ENCODE measurements around the gene PUM1.
"Not testable (repeated sequence)": the region's sequence is repeated elsewhere in the genome, so short reads cannot be mapped to it uniquely, and the experiment has no call there.

The PUM1 gene

GRCh38 chr1:30966690-30967369 is 98.7 kb downstream of the PUM1 start:
- H3K27me3 Mint-ChIP-seq: no peaks in the 10 kb centered on the region
- peaks cover 88% of the 10 kb centered on the region for H3K36me3 Mint-ChIP-seq (ENCODE audit: low read depth)
- no peaks in the 10 kb centered on the region for H3K9me3 Mint-ChIP-seq
- no peak overlapping the region for H3K27ac Mint-ChIP-seq
- no peaks in the 10 kb centered on the region for H3K4me1 Mint-ChIP-seq (ENCODE audit: low read depth)
- H3K4me3 Mint-ChIP-seq: no peak overlapping the region
- intact Hi-C loops (cut with micrococcal nuclease): no loop called here

DNA sequence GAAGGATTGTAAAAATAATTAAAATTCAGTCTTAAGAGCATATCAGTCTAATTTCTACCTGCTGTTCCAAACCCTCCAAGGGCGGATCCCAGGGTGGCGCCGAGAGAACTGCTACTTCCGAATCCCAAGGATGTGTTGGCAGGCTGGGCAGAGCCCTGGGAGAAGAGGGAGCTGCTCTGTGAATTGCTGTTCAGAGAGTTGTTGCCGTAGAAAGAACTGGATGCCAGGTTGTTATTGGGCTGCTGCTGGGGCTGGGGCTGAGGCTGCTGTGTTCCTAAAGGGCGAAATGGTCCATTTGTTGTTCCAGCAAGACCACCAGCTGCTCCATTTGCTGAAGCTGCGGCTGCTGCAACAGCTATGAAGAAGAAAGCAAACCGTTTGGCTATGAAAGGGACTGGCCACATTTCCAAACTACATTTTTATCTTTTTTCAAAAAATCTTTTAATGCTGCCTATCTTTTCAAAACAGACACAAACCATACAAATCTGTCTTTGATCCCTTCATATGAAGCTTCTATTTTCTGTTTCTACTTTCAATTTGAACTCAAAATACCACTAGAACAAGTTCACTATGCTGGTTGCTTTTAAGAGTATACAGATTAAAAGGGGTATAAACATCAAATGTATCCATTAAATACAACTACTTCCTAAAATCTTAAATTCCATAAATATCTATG is 99.5 kb downstream of the PUM1 start:
- Mint-ChIP-seq H3K36me3 (ENCODE audit: low read depth) (peaks cover 93% of the 10 kb centered on the region), H3K4me3 (no peak overlapping the region), H3K27me3 (no peaks in the 10 kb centered on the region), H3K9me3 (no peaks in the 10 kb centered on the region), H3K27ac (no peak overlapping the region), H3K4me1 (ENCODE audit: low read depth) (no peaks in the 10 kb centered on the region)
- intact Hi-C loops (cut with micrococcal nuclease): no loop called here

DNA sequence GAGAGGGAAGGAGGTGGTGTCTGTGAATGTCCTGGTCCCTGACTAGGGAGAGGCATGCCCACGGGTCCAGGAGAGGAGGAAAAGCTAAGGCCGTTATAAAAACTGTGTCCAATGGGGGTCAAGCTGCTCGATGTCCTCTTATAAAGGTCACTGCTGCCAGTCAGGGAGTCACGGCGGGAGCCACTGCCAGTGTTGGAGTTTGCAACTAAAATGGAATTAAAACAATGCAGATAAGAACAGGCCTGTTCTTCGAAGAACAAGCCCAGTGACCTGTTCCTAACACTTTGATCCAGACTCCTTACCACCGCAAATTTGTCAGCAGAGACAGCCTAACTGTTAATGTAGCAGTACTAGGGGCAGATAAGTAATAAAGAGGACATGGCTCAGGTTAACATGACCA is 100.8 kb downstream of the PUM1 start:
- Mint-ChIP-seq H3K27ac (no peak overlapping the region), H3K27me3 (no peaks in the 10 kb centered on the region), H3K4me3 (no peak overlapping the region), H3K9me3 (no peaks in the 10 kb centered on the region), H3K4me1 (ENCODE audit: low read depth) (no peaks in the 10 kb centered on the region), H3K36me3 (ENCODE audit: low read depth) (peaks cover 97% of the 10 kb centered on the region)
- intact Hi-C loops (cut with micrococcal nuclease): no loop called here

GRCh38 chr1:30962609-30963508 is 102.7 kb downstream of the PUM1 start:
- no peak overlapping the region for H3K4me3 Mint-ChIP-seq
- H3K36me3 Mint-ChIP-seq (ENCODE audit: low read depth): peaks cover 97% of the 10 kb centered on the region
- H3K4me1 Mint-ChIP-seq (ENCODE audit: low read depth): no peaks in the 10 kb centered on the region
- no peaks in the 10 kb centered on the region for H3K9me3 Mint-ChIP-seq
- H3K27me3 Mint-ChIP-seq: no peaks in the 10 kb centered on the region
- no peak overlapping the region for H3K27ac Mint-ChIP-seq
- intact Hi-C loops (cut with micrococcal nuclease): no loop called here

DNA sequence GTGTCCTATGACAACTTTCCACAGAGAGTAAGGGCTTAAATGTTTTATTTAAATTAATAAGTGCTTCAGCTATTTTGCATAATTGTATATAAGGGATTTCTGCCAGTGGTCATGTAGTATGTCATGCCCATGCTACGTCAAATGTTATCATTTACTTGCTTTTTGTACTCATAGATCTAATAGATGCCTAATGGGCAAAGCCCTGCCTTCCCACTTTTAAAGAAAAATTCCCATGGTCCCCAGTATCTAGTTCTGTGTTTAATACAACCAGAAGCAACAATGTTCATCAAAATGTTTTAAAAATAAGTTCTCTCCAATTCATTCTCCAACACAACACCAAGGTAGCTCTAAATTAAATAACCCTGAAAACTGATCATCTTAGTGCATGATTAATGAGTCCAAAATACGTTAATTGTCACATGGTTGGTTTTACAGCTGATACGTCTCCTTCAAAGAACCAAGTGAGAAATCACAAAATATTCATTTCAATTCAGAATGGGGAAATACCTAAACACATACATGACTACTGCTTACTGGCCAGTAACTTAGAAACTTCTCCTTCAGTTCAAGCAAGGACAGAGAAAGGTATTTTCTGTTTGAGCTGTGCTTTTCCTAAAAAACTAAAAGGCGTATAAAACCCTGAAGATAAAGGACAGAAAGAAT is 107.8 kb downstream of the PUM1 start:
- H3K27me3 Mint-ChIP-seq: no peaks in the 10 kb centered on the region
- peaks cover 94% of the 10 kb centered on the region for H3K36me3 Mint-ChIP-seq (ENCODE audit: low read depth)
- no peaks in the 10 kb centered on the region for H3K9me3 Mint-ChIP-seq
- intact Hi-C loops (cut with micrococcal nuclease): no loop called here
- no peaks in the 10 kb centered on the region for H3K4me1 Mint-ChIP-seq (ENCODE audit: low read depth)
- no peak overlapping the region for H3K27ac Mint-ChIP-seq
- H3K4me3 Mint-ChIP-seq: no peak overlapping the region

- H3K27me3 Mint-ChIP-seq: no peaks in the 10 kb centered on the region
- H3K9me3 Mint-ChIP-seq: no peaks in the 10 kb centered on the region
- intact Hi-C loops (cut with micrococcal nuclease): no loop called here
- H3K4me1 Mint-ChIP-seq (ENCODE audit: low read depth): no peaks in the 10 kb centered on the region
- no peak overlapping the region for H3K4me3 Mint-ChIP-seq
- H3K27ac Mint-ChIP-seq: no peak overlapping the region
- H3K36me3 Mint-ChIP-seq (ENCODE audit: low read depth): peaks cover 97% of the 10 kb centered on the region
Observed at GRCh38 chr1:30955448-30956015, 110.0 kb downstream of the PUM1 start.

DNA sequence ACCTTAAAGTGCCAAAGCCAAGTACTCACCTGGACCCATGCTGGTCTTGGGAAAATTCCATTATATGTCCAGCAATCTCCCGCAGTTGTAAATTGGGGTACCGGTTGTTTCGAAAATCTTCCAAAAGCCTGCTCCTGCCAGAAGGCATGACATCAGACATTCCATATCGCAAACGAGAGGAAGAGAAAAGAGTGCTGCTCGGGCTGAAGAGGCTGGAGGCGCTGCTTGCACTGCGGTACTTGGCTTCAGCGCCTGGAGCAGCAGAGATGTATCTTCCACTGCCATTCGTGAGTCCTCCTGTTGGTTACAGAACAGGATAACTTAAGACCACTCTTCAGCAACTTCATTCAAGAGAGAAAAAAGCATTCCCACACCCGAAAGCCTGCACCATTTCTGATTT is 111.8 kb downstream of the PUM1 start:
- H3K27ac Mint-ChIP-seq: no peak overlapping the region
- H3K27me3 Mint-ChIP-seq: no peaks in the 10 kb centered on the region
- H3K4me1 Mint-ChIP-seq (ENCODE audit: low read depth): no peaks in the 10 kb centered on the region
- intact Hi-C loops (cut with micrococcal nuclease): no loop called here
- no peak overlapping the region for H3K4me3 Mint-ChIP-seq
- H3K9me3 Mint-ChIP-seq: no peaks in the 10 kb centered on the region
- H3K36me3 Mint-ChIP-seq (ENCODE audit: low read depth): peaks cover 97% of the 10 kb centered on the region

DNA sequence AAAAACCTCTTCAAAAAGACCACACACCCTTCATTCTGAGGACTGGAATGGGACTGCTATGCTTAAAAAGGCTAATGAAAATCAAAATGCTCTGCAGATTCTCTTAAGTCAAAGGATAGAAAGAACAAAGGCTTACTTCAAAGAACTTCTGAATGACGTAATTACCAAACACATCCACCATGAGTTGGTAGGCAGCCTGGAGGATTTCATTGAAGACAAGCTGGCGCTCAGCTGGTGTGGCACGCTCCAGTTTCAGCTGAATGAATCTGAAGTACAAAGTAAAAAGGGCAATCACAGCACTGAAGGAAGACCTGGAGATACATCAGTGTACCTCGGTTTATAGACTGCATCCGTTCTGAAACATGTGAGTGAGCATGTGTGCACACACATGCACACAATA is 113.4 kb downstream of the PUM1 start:
- intact Hi-C loops (cut with micrococcal nuclease): no loop called here
- peaks cover 97% of the 10 kb centered on the region for H3K36me3 Mint-ChIP-seq (ENCODE audit: low read depth)
- H3K27me3 Mint-ChIP-seq: no peaks in the 10 kb centered on the region
- no peak overlapping the region for H3K4me3 Mint-ChIP-seq
- H3K9me3 Mint-ChIP-seq: no peaks in the 10 kb centered on the region
- no peak overlapping the region for H3K27ac Mint-ChIP-seq
- H3K4me1 Mint-ChIP-seq (ENCODE audit: low read depth): no peaks in the 10 kb centered on the region

GRCh38 chr1:30950700-30951099 is 114.8 kb downstream of the PUM1 start:
- intact Hi-C loops (cut with micrococcal nuclease): no loop called here
- H3K27ac Mint-ChIP-seq: no peak overlapping the region
- no peaks in the 10 kb centered on the region for H3K9me3 Mint-ChIP-seq
- peaks cover 90% of the 10 kb centered on the region for H3K36me3 Mint-ChIP-seq (ENCODE audit: low read depth)
- no peaks in the 10 kb centered on the region for H3K4me1 Mint-ChIP-seq (ENCODE audit: low read depth)
- no peaks in the 10 kb centered on the region for H3K27me3 Mint-ChIP-seq
- H3K4me3 Mint-ChIP-seq: no peak overlapping the region

DNA sequence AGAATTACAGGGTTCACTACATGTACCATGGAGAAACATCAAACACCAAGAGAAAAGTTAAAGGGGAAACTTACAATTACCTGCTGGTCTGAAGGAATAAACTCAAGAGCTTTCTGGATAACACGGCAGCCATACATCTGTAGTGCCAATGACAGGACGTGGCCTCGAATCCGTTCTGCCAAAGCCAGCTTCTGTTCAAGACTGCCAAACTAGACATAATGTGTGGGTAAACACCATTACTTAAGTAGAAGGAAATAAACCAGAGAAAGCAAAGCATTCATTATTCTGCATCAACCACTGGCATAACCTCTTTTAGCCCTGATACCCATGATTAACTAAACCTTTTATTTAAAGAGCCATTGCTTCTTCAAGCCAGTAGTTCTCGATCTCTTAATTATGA is 115.5 kb downstream of the PUM1 start:
- Mint-ChIP-seq H3K4me1 (ENCODE audit: low read depth) (no peaks in the 10 kb centered on the region), H3K4me3 (no peak overlapping the region), H3K36me3 (ENCODE audit: low read depth) (peaks cover 92% of the 10 kb centered on the region), H3K9me3 (no peaks in the 10 kb centered on the region), H3K27me3 (no peaks in the 10 kb centered on the region), H3K27ac (no peak overlapping the region)
- intact Hi-C loops (cut with micrococcal nuclease): no loop called here

DNA sequence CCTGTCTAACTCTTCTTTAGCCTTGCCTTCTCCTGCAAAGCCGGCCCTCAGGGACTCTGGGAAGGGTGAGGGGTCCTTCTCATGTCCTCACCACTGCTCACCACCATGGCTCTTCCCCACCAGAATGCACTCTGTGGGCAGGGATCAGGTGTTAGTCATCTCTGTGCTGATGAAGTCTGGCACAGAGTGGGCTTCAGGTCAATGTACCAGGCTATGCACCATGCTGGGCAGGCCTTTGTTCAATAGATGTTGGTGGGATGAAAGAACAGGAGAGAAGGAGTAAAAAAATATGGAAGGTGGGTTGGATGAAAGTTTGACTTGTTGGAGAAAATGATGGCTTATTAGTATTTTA is 116.1 kb downstream of the PUM1 start:
- H3K27me3 Mint-ChIP-seq; intact Hi-C loops (cut with micrococcal nuclease); H3K4me1 Mint-ChIP-seq (ENCODE audit: low read depth); H3K27ac Mint-ChIP-seq; H3K4me3 Mint-ChIP-seq; H3K9me3 Mint-ChIP-seq: not testable (repeated sequence)
- peaks cover 92% of the 10 kb centered on the region for H3K36me3 Mint-ChIP-seq (ENCODE audit: low read depth)

DNA sequence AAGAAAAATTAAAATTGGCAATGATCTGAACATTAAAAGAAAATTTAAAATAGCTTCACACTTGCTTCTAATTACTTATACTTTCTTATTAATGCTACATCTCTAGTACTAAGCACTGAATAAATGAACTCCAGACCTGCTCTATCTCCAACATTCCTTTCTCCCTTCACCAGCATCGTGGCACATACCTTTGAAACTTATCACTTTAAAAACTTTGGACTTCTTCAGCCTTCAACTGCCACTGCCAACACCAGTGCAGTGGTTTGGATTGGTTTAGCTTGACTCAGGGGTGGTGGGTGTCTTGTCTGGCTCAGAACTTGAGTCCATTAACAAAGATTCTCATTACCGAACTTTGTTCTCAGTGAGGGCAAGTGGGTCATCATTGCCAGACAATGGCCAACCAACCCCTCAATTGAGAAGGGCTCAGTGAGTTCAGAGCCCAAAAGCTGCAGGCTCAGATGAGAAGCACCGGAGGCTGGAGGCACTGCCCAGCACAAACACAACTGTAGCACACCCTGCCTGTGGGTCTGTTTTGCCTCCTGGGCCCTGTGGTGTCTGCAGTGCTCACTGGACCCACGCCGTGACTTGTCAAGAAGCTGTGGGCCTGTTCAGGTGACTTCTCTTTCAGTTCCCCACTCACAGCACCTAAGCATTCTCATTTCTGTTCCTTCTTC is 116.6 kb downstream of the PUM1 start:
- H3K9me3 Mint-ChIP-seq; H3K4me1 Mint-ChIP-seq (ENCODE audit: low read depth); intact Hi-C loops (cut with micrococcal nuclease); H3K27ac Mint-ChIP-seq; H3K27me3 Mint-ChIP-seq; H3K4me3 Mint-ChIP-seq: not testable (repeated sequence)
- peaks cover 92% of the 10 kb centered on the region for H3K36me3 Mint-ChIP-seq (ENCODE audit: low read depth)

DNA sequence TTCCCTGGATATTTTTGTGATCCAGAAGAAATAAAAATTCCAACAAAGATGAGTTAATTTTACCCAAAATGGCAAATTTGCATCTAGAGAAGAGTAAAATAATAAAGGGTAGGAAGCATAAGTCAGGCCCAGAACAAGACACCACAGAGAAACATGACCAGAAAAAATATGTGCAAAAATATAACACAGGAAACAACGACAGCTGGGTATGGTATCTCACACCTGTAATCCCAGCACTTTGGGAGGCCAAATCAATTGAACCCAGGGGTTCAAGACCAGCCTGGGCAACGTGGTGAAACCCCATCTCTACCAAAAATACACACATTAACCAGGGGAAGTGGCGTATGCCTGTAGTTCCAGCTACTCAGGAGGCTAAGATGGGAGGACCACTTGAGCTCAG is 117.2 kb downstream of the PUM1 start:
- intact Hi-C loops (cut with micrococcal nuclease): no loop called here
- no peaks in the 10 kb centered on the region for H3K27me3 Mint-ChIP-seq
- H3K27ac Mint-ChIP-seq: no peak overlapping the region
- no peaks in the 10 kb centered on the region for H3K4me1 Mint-ChIP-seq (ENCODE audit: low read depth)
- H3K36me3 Mint-ChIP-seq (ENCODE audit: low read depth): peaks cover 92% of the 10 kb centered on the region
- H3K4me3 Mint-ChIP-seq: no peak overlapping the region
- no peaks in the 10 kb centered on the region for H3K9me3 Mint-ChIP-seq

Measured in dendritic cell treated with granulocyte-macrophage colony-stimulating factor and Interleukin-4, amounts not matched to agents 40 ng/mL and 50 ng/mL, for 4 days (primary cell).